RWPE2 (cell line): ENCODE results near the gene KRTCAP2.
"Not testable (repeated sequence)": the region's sequence is repeated elsewhere in the genome, so short reads cannot be mapped to it uniquely, and the experiment has no call there.

Source experiments
- ATAC-seq: fragments of 200-7000 bp; cut with Tn5 transposase; 3 replicates; pipeline ENCODE4 v1.9.1; 2021; ENCODE audit warnings: low read depth
- DNase-seq: peaks from one replicate; pipeline ENCODE4 v3.0.0-alpha.2; 2020; ENCODE audit warnings: low spot score
- H3K27ac ChIP-seq: fragments of 450-650 bp; 2 replicates; pipeline ENCODE4 v1.5.1; 2017; ENCODE audit warnings: mild to moderate bottlenecking; ENCODE audit not compliant: poor library complexity, severe bottlenecking
- H3K27me3 ChIP-seq: fragments of 250-450 bp; sonication (Bioruptor Pico); 2 replicates; pipeline ENCODE4 v1.5.1; 2021; ENCODE audit warnings: mild to moderate bottlenecking, moderate library complexity; ENCODE audit not compliant: insufficient read depth, poor library complexity, severe bottlenecking
- H3K36me3 ChIP-seq: fragments of 250-450 bp; sonication (Bioruptor Pico); 2 replicates; pipeline ENCODE4 v1.5.1; 2020; ENCODE audit warnings: low read depth, mild to moderate bottlenecking, moderate library complexity
- H3K4me1 ChIP-seq: fragments of 250-450 bp; sonication (Bioruptor Pico); 2 replicates; pipeline ENCODE4 v1.5.1; 2021; ENCODE audit warnings: mild to moderate bottlenecking, moderate library complexity; ENCODE audit not compliant: insufficient read depth, poor library complexity, severe bottlenecking
- H3K4me3 ChIP-seq: fragments of 250-450 bp; sonication (Bioruptor Pico); 2 replicates; pipeline ENCODE4 v1.5.1; 2021; ENCODE audit warnings: mild to moderate bottlenecking, moderate library complexity; ENCODE audit not compliant: severe bottlenecking
- H3K9me3 ChIP-seq: fragments of 250-450 bp; sonication (Bioruptor Pico); 2 replicates; pipeline ENCODE4 v1.5.1; 2021; ENCODE audit warnings: mild to moderate bottlenecking, moderate library complexity; ENCODE audit not compliant: severe bottlenecking
- TF ChIP-seq, protein P1 (sequence below): fragments of 450-650 bp; IDR thresholded peaks from one replicate; pipeline ENCODE4 v1.5.1; 2017; ENCODE audit warnings: mild to moderate bottlenecking, moderate library complexity; ENCODE audit not compliant: poor library complexity, severe bottlenecking

Gene KRTCAP2

DNA sequence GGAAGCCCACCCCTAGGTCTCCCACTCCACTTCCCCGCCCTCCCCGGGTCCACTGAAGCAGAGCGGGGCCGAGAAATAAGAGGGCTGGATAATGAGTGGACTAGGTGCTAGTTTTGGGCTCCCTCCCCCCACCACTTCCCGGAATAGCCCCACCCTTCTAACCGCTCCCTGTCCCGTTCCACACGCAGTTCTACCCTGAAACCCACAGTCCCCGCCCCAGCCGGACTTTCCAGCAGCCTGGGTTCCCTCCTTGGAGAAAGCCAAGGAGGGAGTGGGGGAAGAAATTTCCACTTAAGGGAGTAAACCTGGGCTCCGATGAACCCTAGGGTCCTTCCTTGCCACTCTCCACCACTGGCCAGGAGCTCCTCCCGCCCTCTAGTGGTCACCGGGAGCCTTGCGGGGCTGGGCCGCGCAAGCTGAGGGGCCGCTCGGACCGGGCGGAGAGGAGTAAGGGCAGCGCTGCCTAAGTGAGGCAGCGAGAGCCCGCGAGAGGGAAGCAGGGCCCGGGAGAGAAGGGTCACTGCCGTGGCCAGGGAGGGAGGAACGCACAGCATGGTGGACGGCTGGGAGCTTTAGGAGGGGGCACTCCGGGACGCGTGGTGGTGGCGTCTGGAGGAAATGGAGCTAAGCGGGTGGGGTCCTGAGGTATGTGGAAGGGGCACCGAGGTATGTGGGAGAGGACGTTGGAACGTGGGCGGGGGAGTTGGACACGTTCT lies 20.3 kb upstream of the KRTCAP2 start:
- peaks cover 3% of the 10 kb centered on the region for H3K4me1 ChIP-seq
- H3K36me3 ChIP-seq, result 0 out of 2 replicates have a peak, but pooled peaks cover 3% of the 10 kb centered on the region
- peak overlapping the region; percentile 92 for H3K27ac ChIP-seq
- H3K27me3 ChIP-seq, result no peaks in the 10 kb centered on the region
- TF ChIP-seq, protein P1, sequence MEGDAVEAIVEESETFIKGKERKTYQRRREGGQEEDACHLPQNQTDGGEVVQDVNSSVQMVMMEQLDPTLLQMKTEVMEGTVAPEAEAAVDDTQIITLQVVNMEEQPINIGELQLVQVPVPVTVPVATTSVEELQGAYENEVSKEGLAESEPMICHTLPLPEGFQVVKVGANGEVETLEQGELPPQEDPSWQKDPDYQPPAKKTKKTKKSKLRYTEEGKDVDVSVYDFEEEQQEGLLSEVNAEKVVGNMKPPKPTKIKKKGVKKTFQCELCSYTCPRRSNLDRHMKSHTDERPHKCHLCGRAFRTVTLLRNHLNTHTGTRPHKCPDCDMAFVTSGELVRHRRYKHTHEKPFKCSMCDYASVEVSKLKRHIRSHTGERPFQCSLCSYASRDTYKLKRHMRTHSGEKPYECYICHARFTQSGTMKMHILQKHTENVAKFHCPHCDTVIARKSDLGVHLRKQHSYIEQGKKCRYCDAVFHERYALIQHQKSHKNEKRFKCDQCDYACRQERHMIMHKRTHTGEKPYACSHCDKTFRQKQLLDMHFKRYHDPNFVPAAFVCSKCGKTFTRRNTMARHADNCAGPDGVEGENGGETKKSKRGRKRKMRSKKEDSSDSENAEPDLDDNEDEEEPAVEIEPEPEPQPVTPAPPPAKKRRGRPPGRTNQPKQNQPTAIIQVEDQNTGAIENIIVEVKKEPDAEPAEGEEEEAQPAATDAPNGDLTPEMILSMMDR, result peak; percentile 96
- DNase-seq, result peak; percentile 90
- H3K4me3 ChIP-seq, result peak overlapping the region; percentile 36
- ATAC-seq, result peak; percentile 78
- no peaks in the 10 kb centered on the region for H3K9me3 ChIP-seq

DNA sequence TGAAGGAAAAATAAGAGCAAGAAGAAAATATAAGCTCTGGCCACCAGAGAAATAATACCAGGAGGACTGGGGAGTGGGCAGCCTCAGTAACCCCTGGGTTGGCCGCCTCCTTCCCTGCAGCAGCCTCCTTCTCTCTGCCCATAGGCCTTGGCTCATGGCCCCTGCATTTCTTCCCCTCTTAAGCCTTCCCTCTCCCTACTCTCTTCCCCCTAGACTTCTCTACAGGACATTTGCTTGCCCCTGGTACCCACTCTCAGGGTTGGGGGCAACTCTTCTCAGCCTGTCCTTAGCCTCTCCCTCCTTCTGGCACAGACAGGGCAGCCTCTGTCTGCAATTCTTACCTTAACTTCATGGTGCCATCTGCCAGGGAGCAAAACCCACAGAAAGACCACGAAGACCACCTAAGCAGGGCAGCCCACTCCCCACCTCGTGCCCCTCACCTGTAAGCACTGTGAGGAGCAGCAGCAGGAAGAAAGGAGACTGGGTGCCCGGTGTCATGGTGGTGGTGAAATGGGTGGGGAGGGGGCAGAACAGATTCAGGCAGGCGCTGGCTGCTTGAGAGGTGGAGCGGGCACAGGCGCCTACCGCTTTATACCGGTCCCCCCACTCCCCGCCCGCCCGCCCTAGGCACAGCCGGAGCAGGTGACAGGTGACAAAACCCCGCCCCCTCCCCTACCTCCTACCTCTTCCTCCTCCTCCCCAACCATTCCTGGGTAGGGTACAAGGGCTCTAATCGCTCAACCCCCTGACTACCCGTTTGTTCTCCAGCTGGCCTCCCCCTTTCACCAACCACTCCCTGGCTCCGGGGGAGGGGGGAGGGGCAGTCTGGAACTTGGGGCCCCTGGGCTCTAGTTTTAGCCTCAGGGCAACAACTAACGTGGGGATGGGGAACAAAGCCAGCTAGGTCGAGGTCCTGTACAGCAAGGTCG lies 19.5 kb upstream of the KRTCAP2 start:
- H3K27me3 ChIP-seq, result no peaks in the 10 kb centered on the region
- no peaks in the 10 kb centered on the region for H3K9me3 ChIP-seq
- peak overlapping the region; percentile 92 for H3K27ac ChIP-seq
- no peak for ATAC-seq
- peak overlapping the region; percentile 36 for H3K4me3 ChIP-seq
- no peak for DNase-seq
- H3K36me3 ChIP-seq, result 0 out of 2 replicates have a peak, but pooled peaks cover 3% of the 10 kb centered on the region
- H3K4me1 ChIP-seq, result peaks cover 3% of the 10 kb centered on the region
- TF ChIP-seq, protein P1, result no peak

DNA sequence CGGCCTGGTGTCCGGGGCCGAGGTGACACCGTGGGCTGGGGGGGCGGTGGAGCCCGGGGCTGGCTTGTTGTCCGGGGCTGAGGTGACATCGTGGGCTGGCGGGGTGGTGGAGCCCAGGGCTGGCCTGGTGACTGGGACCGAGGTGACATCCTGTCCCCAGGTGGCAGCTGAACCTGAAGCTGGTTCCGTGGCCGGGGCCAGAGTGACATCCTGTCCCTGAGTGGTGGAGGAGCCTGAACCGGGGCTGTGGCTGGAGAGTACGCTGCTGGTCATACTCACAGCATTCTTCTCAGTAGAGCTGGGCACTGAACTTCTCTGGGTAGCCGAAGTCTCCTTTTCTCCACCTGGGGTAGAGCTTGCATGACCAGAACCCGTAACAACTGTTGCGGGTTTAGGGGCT lies 18.8 kb upstream of the KRTCAP2 start:
- peak overlapping the region; percentile 92 for H3K27ac ChIP-seq
- DNase-seq, result no peak
- ATAC-seq, result no peak
- 0 out of 2 replicates have a peak, but pooled peaks cover 3% of the 10 kb centered on the region for H3K36me3 ChIP-seq
- H3K4me1 ChIP-seq, result peaks cover 3% of the 10 kb centered on the region
- H3K27me3 ChIP-seq, result no peaks in the 10 kb centered on the region
- H3K4me3 ChIP-seq, result no peak overlapping the region
- H3K9me3 ChIP-seq, result no peaks in the 10 kb centered on the region
- TF ChIP-seq, protein P1, result no peak

- H3K27ac ChIP-seq, H3K4me3 ChIP-seq, H3K4me1 ChIP-seq, H3K27me3 ChIP-seq, H3K36me3 ChIP-seq, DNase-seq, ATAC-seq, H3K9me3 ChIP-seq: not testable (repeated sequence)
Observed at GRCh38 chr1:155189926-155190325, 16.8 kb upstream of the KRTCAP2 start.

DNA sequence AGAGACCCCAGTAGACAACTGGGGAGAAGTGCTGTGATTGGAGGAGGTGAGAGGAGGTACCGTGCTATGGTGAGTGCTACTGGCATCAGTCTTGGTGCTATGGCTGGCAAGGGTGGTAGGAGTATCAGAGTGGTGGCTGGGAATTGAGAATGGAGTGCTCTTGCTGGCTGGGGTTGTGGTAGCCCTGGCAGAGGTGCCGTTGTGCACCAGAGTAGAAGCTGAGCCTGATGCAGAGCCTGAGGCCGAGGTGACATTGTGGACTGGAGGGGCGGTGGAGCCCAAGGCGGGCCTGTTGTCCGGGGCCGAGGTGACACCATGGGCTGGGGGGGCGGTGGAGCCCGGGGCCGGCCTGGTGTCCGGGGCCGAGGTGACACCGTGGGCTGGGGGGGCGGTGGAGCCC lies 15.2 kb upstream of the KRTCAP2 start:
- Histone ChIP-seq H3K27me3 (no peaks in the 10 kb centered on the region), H3K4me3 (no peak overlapping the region), H3K4me1 (peaks cover 3% of the 10 kb centered on the region), H3K36me3 (no peaks in the 10 kb centered on the region), H3K9me3 (no peaks in the 10 kb centered on the region), H3K27ac (no peak overlapping the region)
- TF ChIP-seq, protein P1, result no peak
- DNase-seq, result peak; percentile 32
- ATAC-seq, result peak; percentile 20; the same call in 1 of the 3 replicates
